C4-2B (cell line): ENCODE results near the gene TALDO1.

Experiments used
- CTCF ChIP-seq: fragments of 450-650 bp; conservative IDR thresholded peaks from 2 replicates; pipeline ENCODE4 v1.5.1; 2017; ENCODE audit warnings: mild to moderate bottlenecking
- ZFX ChIP-seq: fragments of 450-650 bp; IDR thresholded peaks from 2 replicates; pipeline ENCODE4 v1.6.1; 2017

- TF ChIP-seq CTCF, result no peak
- TF ChIP-seq ZFX, result no peak
These were observed 32.0 kb downstream of the TALDO1 start for GRCh38 chr11:778976-779954.
